SW480 (cell line): ENCODE measurements around the gene SIRT2.
"Not testable (repeated sequence)": the region's sequence is repeated elsewhere in the genome, so short reads cannot be mapped to it uniquely, and the experiment has no call there.

Experiments used
- DNase-seq: peaks from one replicate; pipeline ENCODE4 v3.0.0-alpha.2; 2016; ENCODE audit warnings: low spot score

The SIRT2 gene

DNA sequence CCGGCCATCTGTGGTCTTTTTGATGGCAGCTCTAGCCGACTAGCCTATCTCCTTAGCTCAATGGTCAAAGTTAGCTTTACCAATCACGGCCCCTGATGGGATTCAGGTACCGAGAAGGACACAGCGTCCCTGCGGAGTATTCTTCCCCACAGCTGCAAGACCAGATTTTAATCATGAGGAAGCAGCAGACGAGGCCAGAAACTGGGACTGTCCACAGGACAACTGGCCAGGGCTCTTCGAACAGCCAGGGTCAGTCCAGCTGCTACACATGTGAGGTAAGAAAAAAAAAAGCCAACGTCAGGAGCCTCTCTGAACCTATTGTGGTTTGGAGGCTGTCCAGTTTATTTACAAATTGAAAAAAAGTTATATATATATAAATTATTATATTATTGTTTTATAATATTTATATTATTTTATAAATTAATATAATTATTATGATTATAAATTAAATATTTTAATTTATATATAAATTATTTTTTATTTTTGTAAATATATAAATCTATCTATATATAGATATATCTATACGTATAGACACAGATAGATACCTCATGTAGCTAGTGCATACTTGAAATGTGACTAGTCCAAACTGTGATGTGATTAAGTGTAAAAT is 32.1 kb downstream of the SIRT2 start:
- DNase-seq = no peak

DNA sequence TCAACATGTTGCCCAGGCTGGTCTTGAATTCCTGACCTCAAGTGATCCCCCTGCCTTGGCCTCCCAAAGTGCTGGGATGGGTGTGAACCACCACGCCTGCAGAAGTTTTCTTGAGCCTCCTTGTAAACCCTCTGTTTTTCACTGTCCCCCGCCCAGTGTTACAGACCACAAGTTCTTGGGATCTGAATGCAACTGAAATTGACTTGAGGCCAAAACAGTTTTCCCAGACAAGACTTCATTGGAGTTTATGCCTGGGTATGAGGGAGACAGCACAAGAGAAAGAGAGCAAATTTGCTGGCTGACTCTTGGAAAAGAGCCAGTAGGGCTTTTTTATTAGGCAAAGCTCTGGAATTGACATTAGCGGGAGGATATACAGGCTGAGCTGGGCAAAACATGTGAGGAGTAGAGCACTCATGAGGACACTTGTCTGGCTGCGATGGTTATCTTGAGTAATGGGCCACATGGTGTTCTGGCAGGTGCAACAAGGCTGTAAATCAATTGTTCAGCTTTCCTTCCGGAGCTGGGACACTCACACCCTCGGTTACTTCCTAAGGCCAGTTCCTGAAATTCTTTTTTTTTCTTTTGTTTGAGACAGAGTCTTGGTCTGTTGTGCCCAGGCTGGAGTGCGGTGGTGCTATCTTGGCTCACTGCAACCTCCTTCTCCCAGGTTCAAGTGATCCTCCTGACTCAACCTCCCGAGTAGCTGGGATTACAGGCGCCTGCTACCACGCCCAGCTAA is 36.9 kb downstream of the SIRT2 start:
- DNase-seq = no peak

DNA sequence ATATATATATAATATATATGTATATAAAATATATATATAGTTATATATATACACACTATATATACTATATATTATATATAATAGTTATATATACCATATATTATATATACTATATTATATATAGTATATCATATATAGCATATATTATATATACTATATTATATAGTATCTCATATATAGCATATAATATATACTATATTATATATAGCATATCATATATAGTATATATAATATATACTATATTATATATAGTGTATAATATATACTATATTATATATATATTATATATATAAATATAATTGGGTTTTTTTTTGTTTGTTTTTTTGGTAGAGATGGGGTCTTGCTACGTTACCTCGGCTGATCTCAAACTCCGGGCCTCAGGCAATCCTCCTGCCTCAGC is 38.0 kb downstream of the SIRT2 start:
- no peak for DNase-seq

DNA sequence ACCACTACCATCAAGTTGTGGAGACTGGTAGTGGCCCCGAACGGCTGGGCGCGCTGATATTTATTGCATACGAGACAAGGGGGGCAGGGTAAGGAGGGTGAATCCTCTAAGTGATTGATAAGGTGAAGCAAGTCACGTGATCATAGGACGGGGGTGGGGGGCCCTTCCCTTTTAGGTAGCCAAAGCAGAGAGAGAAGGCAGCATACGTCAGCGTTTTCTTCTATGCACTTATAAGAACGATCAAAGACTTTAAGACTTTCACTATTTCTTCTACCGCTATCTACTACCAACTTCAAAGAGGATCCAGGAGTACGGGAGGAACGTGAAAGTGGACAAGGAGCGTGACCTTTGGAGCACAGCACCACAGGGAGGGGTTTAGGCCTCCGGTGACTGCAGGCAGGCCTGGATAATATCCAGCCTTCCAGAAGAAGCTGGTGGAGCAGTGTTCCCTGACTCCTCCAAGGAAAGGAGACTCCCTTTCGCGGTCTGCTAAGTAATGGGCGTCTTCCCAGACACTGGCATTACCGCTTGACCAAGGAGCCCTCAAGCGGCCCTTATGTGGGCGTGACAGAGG is 39.7 kb downstream of the SIRT2 start:
- not testable (repeated sequence) for DNase-seq

DNA sequence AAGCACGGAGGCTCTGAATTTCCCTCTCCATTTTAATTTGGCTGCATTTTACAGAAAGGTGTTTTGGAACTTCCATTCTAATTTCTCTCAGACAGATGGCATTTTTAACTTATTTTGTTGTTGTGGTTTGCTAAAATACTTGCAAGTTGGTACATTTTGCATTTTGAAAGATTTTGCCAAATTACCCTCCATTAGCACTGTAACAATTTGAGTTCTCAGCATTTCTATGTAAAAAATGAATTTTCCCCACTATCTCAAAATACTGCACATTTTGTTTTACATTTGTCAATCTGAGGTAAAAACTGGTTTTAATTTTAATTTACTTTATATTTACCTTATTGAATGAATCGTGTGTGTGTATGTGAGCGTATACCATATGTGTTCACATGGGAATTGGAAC is 42.6 kb downstream of the SIRT2 start:
- no peak for DNase-seq

DNA sequence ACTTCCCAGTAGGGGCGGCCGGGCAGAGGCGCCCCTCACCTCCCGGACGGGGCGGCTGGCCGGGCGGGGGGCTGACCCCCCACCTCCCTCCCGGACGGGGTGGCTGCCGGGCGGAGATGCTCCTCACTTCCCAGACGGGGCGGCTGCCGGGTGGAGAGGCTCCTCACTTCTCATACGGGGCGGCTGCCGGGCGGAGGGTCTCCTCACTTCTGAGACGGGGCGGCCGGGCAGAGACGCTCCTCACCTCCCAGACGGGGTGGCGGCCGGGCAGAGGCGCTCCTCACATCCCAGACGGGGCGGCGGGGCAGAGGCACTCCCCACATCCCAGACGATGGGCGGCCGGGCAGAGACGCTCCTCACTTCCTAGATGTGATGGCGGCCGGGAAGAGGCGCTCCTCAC is 43.7 kb downstream of the SIRT2 start:
- DNase-seq = not testable (repeated sequence)

DNA sequence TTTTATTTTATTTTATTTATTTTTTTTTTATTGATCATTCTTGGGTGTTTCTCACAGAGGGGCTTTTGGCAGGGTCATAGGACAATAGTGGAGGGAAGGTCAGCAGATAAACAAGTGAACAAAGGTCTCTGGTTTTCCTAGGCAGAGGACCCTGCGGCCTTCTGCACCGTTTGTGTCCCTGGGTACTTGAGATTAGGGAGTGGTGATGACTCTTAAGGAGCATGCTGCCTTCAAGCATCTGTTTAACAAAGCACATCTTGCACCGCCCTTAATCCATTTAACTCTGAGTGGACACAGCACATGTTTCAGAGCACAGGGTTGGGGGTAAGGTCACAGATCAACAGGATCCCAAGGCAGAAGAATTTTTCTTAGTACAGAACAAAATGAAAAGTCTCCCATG is 44.5 kb downstream of the SIRT2 start:
- not testable (repeated sequence) for DNase-seq

DNA sequence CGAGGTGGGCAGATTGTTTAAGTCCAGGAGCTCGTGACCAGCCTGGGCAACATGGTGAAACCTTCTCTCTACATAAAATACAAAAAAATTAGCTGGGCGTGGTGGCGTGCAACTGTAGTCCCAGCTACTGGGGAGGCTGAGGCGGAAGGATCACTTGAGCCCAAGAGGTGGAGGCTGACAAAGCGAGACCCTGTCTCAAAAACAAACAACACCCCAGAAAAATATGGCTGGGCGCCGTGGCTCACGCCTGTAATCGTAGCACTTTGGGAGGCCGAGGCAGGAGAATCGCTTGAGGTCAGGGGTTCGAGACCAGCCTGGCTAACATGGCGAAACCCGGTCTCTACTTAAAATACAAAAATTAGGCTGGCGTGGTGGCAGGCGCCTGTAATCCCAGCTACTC is 46.2 kb downstream of the SIRT2 start:
- no peak for DNase-seq

DNA sequence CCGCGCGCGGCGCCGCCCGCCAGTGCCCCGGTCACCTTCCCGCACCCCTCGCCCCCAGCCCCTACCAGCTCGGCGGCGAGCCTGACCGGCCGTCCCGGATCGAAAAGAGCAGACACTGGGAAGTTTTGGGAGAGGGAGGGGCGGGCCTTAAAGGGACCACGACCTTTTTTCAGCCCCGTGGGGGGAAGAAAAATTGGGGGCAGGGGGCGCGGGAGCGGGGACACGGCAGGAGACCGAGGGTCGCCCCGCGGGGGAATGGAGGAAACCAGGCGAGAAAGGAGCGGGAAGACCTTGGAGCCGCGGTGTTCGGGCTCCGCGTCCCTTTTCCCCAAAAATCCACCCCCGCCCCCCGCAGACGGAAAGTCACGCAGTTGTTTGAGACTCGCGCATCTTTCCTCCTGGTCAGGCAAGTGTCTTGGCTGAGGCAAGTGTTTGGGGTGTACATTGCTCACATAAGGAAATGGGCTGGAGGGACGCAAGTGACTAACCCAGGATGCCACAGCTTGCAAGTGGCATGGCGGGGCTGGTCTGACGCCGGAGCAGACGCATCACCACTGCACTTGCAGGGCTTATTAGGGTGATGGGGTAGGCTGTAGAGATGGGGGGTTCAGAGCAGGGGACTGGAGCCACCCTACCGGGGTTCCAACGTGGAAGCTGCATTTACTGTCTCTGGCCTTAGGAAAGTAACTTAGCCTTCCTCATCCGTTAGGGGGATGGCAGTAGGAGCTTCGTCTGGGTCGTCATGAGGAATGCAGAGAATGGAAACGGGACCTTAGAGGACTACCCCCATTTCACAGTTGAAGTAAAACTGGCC is 47.0 kb downstream of the SIRT2 start:
- peak; percentile 74 for DNase-seq

DNA sequence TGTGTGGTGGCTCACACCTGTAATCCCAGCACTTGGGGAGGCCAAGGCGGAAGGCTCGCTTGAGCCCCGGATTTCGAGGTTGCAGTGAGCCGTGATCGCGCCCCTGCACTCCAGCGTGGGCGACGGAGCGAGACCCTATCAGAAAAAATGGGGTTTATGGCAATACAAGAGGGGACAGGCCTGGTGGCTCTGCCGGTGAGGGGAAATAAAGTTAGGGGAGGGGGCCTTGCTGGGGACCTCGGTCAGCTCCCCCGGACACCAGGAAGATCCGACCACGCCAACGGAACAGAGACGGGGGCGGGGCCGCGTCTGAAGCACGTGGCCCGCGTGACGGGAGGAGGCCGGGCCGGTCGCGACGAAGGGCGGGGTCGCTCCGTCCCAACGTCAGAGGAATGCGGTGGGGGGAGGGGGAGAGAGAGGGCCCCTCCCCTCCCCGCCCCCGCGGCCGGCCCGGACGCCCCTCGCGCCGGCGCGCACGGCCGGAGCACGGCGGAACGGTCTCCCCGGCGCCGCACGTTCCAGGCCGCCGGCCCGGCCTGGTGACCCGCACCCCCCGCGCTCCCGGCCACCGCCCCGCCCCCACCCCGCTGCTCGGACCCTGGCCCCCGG is 47.7 kb downstream of the SIRT2 start:
- peak; percentile 95 for DNase-seq

DNA sequence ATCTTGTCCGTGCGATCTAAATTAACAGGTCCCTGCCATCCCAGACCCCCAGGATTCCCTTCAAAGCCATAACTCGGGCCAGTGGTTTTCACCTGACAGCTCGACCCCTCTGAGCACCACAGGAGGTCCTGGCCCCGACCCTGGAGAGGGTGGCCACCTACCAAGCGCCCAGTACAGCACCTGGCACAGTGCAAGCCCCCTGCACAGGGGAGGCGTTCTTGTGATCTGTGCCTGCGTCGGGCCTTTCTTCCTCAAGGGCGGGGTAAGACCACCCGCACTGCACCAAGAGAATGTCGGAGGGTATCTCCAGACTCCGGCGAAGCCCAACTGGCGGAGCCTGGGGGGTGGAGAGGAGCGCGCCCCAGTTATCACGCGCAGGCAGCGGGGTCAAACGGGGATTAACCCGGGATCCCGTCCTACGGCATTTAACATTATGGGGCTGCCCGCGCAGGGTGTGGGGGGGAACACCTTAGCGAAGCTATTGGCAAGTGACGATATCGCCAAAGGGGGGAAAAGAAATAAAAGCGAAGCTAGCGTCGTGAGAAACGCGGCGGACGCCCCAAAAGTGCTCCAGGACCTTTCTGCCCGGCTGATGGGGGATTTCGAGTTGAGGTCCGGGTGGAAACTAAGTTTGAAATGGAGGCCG is 48.3 kb downstream of the SIRT2 start:
- DNase-seq = no peak

DNA sequence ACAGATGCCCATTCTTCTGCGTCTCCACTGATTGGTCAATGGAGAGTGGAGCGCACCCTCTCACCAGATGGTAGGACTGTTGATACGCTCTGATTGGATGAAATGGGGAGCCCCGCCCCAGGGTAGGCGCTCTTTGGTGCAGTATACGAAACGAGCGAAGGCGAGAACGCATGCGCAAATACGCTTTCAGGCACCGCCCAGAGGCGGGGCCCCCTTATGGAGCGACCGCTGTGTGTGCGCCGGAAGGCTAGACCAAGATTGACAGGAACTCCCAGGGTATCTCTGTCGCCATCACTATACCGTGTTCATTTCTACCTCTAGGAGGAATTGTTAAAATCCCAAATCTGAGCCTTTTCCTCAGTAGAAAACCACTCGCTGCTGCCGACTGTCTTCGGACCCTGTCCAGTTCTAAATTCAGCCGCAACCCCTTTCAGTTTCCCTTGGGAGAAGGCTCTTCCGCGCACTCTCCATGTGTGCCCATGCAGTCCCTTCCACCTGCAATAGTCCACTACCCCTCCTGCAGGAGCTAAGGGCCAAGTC is 48.9 kb downstream of the SIRT2 start:
- DNase-seq = no peak

DNA sequence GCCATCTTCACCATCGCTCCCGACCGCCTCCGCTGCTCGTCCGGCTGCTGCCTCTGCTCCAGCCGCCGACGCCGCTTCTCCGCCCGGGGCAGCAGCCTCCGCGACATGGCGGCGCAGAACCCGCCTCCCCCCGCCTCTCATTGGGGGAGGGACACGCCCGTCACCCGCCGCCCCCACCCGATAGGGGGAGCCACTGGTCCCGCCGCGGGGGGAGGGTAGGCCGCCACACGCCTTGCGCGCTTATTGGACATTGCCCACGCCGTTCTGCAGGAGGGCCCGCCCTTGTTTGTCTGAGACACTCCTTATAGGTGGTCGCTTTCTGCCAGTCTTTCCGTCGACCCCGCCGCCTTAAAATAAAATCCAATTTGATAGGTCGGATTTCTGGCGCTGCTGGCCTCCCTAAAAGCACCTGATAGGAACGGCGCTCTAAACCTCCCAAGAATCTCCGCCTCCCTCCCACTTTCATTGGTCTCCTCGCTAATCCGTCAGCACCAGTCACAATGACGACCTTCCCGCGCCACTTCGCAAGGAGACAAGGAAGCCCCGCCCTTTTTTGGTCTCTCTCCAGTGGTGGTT is 49.5 kb downstream of the SIRT2 start, which contains the start of gene HNRNPL:
TSS of gene HNRNPL (minus strand) at position 127 of the 576 bp plus-strand sequence. CDS start at position 107, 20 bp downstream.
- DNase-seq = peak; percentile 100

DNA sequence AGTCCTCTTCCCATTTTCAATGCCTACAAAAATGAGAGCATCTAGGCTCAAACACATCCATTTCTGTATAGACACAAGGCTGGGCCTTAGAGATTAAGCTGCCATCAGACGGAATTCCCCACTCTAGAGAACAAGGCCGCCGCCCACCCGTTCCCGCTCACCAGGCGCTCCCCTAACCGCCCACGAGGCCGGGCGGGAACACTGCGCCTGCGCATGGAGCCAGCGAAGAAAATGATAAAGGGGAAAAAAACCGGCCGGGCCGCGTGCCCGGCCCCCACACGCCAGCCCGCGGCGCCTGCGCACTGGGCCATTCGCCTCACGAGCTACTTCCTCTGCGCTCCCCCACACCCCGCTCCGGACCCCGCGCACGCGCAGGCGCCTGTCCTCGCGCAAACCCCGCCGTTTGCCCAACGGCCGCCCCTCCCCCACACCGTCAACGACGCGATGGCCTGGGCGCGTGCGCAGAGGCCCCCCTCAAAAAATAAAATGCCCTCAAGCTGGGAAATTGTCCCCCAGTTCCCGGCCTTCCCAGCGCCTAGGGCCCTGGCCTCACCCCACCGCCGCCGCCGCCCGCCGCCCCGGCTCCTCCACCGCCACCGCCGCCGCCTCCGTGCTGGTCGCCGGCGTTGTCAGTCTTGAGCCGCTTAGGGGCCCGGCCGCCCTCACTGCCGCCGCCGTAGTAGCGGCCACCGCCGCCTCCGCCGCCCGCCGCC is 50.1 kb downstream of the SIRT2 start:
- DNase-seq = peak; percentile 97

DNA sequence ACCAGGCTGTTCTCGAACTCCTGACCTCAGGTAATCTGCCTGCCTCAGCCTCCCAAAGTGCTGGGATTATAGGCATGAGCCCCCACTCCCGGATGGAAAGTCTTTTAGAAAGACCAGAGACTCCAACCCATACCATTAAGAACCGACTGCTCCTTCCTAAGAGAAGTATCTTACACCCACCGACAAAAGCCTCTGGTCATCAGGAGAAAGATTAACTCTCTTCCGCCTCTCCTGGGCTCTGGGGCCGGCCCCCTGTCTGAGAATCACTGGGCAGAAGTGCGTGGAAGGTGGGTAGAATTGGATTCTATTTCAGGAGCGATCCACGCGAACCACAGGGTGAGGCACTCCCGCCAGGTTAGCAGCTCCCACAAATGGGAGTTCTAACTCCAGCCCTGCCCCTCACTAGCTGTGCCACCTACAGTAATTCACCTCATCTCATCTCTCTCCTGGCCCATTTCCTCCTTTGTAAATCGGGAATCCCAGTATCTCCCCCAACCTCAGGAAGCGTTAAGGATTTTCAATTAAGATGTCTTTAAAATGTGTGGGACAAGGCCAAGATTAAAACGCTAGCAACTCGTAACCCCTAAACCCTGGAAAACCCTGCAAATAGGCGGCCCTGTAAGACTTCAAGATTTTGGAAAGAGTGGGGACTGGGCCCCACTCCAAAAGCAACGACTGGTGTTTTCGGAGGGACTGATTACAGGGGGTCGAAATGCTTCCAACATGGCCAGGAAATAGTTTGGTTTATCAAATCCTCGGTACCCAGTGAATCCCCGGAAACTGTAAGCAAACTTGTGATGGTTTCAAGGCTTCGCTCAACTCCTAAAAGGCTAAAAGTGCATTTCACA is 50.9 kb downstream of the SIRT2 start:
- no peak for DNase-seq

DNA sequence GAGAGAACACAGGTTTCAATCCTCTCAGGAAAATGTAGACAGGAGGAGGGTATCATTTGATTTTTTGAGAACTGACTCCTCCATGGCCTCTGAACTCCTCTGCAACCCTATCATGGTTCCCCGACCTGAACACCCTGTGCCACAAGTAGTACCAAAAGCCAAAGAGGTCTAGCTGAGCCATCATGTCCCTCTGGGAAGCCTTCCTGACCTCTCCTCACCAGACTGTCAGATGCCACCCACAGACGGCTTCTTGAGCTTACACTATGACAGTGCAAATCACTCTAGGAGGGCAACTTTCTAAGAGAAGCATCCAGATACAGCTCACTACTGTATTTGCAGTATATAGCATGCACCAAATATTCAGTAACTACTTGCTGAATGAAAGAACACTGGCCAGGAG is 53.3 kb downstream of the SIRT2 start:
- DNase-seq = no peak

DNA sequence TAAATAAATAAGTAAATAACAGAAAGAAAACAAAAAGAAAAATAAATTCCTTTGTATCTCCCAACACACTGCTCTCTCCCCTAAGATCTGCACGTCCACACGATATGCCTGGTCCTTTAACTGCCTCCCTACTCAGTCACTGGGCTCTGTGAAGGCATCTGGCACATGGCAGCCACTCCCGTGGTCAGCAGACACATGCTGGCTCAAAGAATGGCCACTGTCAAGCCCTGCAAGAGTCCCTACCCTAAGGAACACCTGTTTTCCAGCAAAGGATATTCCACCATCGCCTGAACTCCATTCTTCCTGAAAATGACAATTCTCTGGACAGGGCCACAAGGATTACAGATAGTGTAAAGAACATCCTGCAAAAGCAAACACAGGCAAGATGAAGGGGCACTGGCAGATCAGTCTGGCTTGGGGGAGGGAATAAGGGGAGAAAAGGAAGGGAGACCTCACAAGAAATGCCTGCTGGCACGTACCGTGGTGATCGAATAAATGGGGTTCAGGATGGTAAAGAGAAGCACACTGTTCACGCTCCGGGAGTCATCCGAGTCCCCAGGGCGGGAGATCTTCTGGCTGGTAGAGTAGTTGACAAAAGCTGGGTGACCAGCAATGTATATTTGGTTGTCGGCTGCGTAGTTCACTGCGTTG is 53.9 kb downstream of the SIRT2 start:
- no peak for DNase-seq

DNA sequence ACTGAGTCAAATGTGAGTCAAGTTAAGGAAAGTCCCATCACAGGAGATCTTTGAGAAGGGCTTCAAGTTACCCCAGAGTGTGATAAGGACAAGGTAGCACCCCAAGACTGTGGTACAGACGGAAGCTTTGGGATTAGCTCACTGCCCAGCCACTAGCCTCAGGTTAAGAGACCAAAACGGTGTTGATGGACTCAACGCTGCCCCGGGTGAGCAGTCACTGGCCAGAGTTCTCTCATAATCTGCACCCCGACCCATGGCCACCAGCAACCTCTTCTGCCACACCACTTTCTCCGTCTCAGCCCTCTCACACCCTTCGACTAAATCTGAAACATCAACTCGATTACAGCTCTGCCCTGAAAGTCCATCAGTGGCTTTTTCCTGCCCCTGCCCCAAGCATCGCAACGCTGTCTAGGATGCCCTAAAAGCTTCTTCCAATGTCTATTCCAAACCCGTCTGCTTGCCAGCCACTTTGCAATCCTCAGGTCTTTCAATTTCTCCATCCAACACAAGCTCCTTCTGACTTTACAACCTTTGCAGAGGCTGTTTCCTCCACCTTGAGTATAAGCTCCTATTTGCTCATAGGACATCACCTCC is 55.2 kb downstream of the SIRT2 start:
- DNase-seq = no peak
